ENCODE results near the gene SNX5. TPM values are rescaled to one million over a fixed set of nuclear protein-coding genes. Genes with fewer than 3 reads are reported as not detected.

The SNX5 gene
- total and polyA plus RNA-seq, 12 donors, result 29.0 to 59.1 (median 47.3) TPM

GRCh38 chr20:17941087-17941825, 27.3 kb downstream of the SNX5 start:
- H3K4me3 ChIP-seq, result no peak overlapping the region
- no peak for DNase-seq
- no peak overlapping the region for H3K27ac ChIP-seq
- H3K27me3 ChIP-seq, result no peaks in the 10 kb centered on the region
- H3K36me3 ChIP-seq, result peaks cover 0 to 60% (median 33%) of the 10 kb centered on the region in 9 donors
- no peak for ATAC-seq
- H3K9me3 ChIP-seq, result no peaks in the 10 kb centered on the region
- intact Hi-C loops (cut with DNase I), result no loop called here
- peaks cover 3 to 43% (median 27%) of the 10 kb centered on the region in 9 donors for H3K4me1 ChIP-seq
- 90 to 94% methylated on average over 10 of the region's 10 CpGs for WGBS, 2 donors
- TF ChIP-seq CTCF (IDR thresholded peaks at IDR 0.05), result no peak

GRCh38 chr20:17940224-17940971, 28.2 kb downstream of the SNX5 start:
- no peak overlapping the region for H3K4me3 ChIP-seq
- no peaks in the 10 kb centered on the region for H3K9me3 ChIP-seq
- intact Hi-C loops (cut with DNase I), result no loop called here
- no peak for TF ChIP-seq CTCF (IDR thresholded peaks at IDR 0.05)
- no peak overlapping the region for H3K27ac ChIP-seq
- H3K4me1 ChIP-seq, result peaks cover 3 to 44% (median 33%) of the 10 kb centered on the region in 9 donors
- H3K27me3 ChIP-seq, result no peaks in the 10 kb centered on the region
- no peak for DNase-seq
- ATAC-seq, result no peak
- 54 to 62% methylated on average over 6 of the region's 6 CpGs for WGBS, 2 donors
- peaks cover 0 to 52% (median 28%) of the 10 kb centered on the region in 9 donors for H3K36me3 ChIP-seq

GRCh38 chr20:17939622-17940223, 28.9 kb downstream of the SNX5 start:
- H3K4me1 ChIP-seq, result peaks cover 3 to 47% (median 33%) of the 10 kb centered on the region in 9 donors
- intact Hi-C loops (cut with DNase I), result loop anchor here in 3 of 10 donors (5.0 to 10.0 kb wide), 3 partner anchors 42 to 435 kb away; partner anchors contain the start of gene RRBP1 (in 1 of the 3)
- no peak overlapping the region for H3K27ac ChIP-seq
- ATAC-seq, result no peak
- H3K4me3 ChIP-seq, result no peak overlapping the region
- H3K27me3 ChIP-seq, result no peaks in the 10 kb centered on the region
- DNase-seq, result no peak
- WGBS, 2 donors, result 70 to 73% methylated on average over 7 of the region's 7 CpGs
- no peak for TF ChIP-seq CTCF (IDR thresholded peaks at IDR 0.05)
- peaks cover 0 to 45% (median 23%) of the 10 kb centered on the region in 9 donors for H3K36me3 ChIP-seq
- no peaks in the 10 kb centered on the region for H3K9me3 ChIP-seq
